GM23338 (cell line): ENCODE data around the gene CELF4. TPM values are rescaled to one million over a fixed set of nuclear protein-coding genes. Genes with fewer than 3 reads are reported as not detected.

Source experiments
- ATAC-seq: fragments of 200-7000 bp; cut with Tn5 transposase; 3 replicates; pipeline ENCODE4 v1.9.1; 2020
- DNase-seq: peaks from one replicate; pipeline ENCODE4 v3.0.0-alpha.2; 2015; ENCODE audit warnings: low spot score
- H2AFZ ChIP-seq: fragments of 200-600 bp; sonication (generic); 2 replicates; pipeline ENCODE4 v1.8.0; 2016; ENCODE audit warnings: antibody characterized with exemption, mild to moderate bottlenecking, moderate library complexity
- H3F3A ChIP-seq: fragments of 200-600 bp; sonication (generic); replicated peaks from 2 replicates; pipeline ENCODE4 v1.8.0; 2017; ENCODE audit warnings: antibody characterized with exemption, mixed run types, low read depth
- H3K27ac ChIP-seq: fragments of 200-600 bp; sonication (generic); 2 replicates; pipeline ENCODE4 v1.6.1; 2016; ENCODE audit warnings: low read depth
- H3K27me3 ChIP-seq: fragments of 200-600 bp; sonication (generic); 2 replicates; pipeline ENCODE4 v1.8.0; 2016; ENCODE audit warnings: mild to moderate bottlenecking, mixed run types, moderate library complexity; ENCODE audit not compliant: insufficient read depth
- H3K36me3 ChIP-seq: fragments of 200-600 bp; sonication (generic); 2 replicates; pipeline ENCODE4 v1.8.0; 2016; ENCODE audit warnings: mild to moderate bottlenecking; ENCODE audit not compliant: insufficient read depth
- H3K4me1 ChIP-seq: fragments of 200-600 bp; sonication (generic); 2 replicates; pipeline ENCODE4 v1.8.0; 2016; ENCODE audit warnings: mild to moderate bottlenecking, moderate library complexity; ENCODE audit not compliant: insufficient read depth
- H3K4me2 ChIP-seq: fragments of 200-600 bp; sonication (generic); 2 replicates; pipeline ENCODE4 v1.7.1; 2017; ENCODE audit warnings: mixed run types
- H3K4me3 ChIP-seq: fragments of 200-600 bp; sonication (generic); 2 replicates; pipeline ENCODE4 v1.6.1; 2016; ENCODE audit warnings: mixed run types
- H3K79me2 ChIP-seq: fragments of 200-600 bp; sonication (generic); replicated peaks from 2 replicates; pipeline ENCODE4 v1.8.0; 2017; ENCODE audit warnings: mild to moderate bottlenecking; ENCODE audit not compliant: insufficient read depth
- H3K9me2 ChIP-seq: fragments of 200-600 bp; sonication (generic); 2 replicates; pipeline ENCODE4 v1.8.0; 2017; ENCODE audit not compliant: insufficient read depth
- H4K20me1 ChIP-seq: fragments of 200-600 bp; sonication (generic); replicated peaks from 2 replicates; pipeline ENCODE4 v1.8.0; 2017; ENCODE audit warnings: mild to moderate bottlenecking; ENCODE audit not compliant: insufficient read depth
- H3K27ac Mint-ChIP-seq: 2 replicates; pipeline ENCODE4 v1.8.0; 2020; ENCODE audit warnings: inconsistent platforms, mild to moderate bottlenecking, moderate library complexity, mixed read lengths
- H3K27me3 Mint-ChIP-seq: 3 replicates; pipeline ENCODE4 v1.8.0; 2022; ENCODE audit warnings: low read depth, mild to moderate bottlenecking, moderate library complexity, mixed read lengths, inconsistent platforms; ENCODE audit not compliant: insufficient read depth, poor library complexity
- H3K36me3 Mint-ChIP-seq: 3 replicates; pipeline ENCODE4 v1.8.0; 2021; ENCODE audit warnings: low read depth, mild to moderate bottlenecking, inconsistent platforms, moderate library complexity, mixed read lengths
- H3K4me1 Mint-ChIP-seq: 3 replicates; pipeline ENCODE4 v1.8.0; 2020; ENCODE audit warnings: mild to moderate bottlenecking, inconsistent platforms, mixed read lengths
- H3K4me3 Mint-ChIP-seq: 3 replicates; pipeline ENCODE4 v1.8.0; 2021; ENCODE audit warnings: moderate library complexity, mild to moderate bottlenecking, inconsistent platforms, mixed read lengths
- H3K9me3 Mint-ChIP-seq: 3 replicates; pipeline ENCODE4 v1.8.0; 2020; ENCODE audit warnings: moderate library complexity, mild to moderate bottlenecking, inconsistent platforms, mixed read lengths
- ZNF114 ChIP-seq: fragments of 250-450 bp; sonication (Bioruptor Pico); IDR thresholded peaks from 2 replicates; pipeline ENCODE4 v1.5.0; 2020; ENCODE audit warnings: mild to moderate bottlenecking, moderate library complexity
- polyA plus RNA-seq: library from polyadenylated mRNA; unstranded; fragments of >200 nt; fragmentation: Nextera tagmentation; extraction: Ambion mirVana; gene quantifications from 2 replicates; pipeline ENCODE4 v1.2.1, GENCODE V29; 2016
- total RNA-seq: library from RNA; depleted of rRNA; stranded (reverse); fragments of >200 nt; shearing (Covaris generic); gene quantifications from 2 replicates; pipeline ENCODE4 v1.2.3, GENCODE V29; 2014
- TF ChIP-seq, protein P1 (sequence below): fragments of 250-450 bp; sonication (Bioruptor Pico); IDR thresholded peaks from 2 replicates; pipeline ENCODE4 v1.5.0; 2020; ENCODE audit warnings: mild to moderate bottlenecking, moderate library complexity
- TF ChIP-seq, protein P2 (sequence below), 2 experiments: fragments of 200-600 bp in 1 of 2; sonication (generic) in 1 of 2; conservative IDR thresholded peaks; 2 replicates each; pipeline versions ENCODE4 v1.5.1 to v1.6.1; 2016 to 2017; ENCODE audit warnings: antibody characterized with exemption in 2 of 2, low read depth in 2 of 2, mild to moderate bottlenecking in 2 of 2, moderate library complexity in 1 of 2

The CELF4 gene
- total and polyA plus RNA-seq, 2 experiments from 2014 or later, result 2.6 to 6.7 TPM

DNA sequence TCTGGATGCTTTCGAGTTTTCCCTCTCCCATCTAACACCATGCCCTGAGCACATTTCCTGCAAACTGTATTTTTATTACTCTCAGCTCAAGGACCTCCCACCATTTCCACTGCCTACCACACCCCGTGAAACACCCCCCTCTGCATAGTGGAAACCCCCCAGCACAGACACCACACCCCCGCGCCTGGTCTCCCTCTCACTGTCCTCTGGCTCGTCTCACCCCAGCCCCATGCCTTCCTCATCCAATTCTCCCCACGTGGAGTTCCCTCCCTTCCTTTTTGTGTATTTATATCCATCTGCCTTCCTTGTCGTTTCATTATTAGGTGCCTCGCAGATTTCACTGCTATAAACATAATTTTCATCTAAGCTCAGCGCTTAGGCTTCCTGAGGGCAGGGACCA lies 307.5 kb downstream of the CELF4 start:
- Histone ChIP-seq H2AFZ (no peak overlapping the region), H3K4me3 (no peak overlapping the region), H3K4me2 (no peak overlapping the region), H3F3A (peaks cover 4% of the 10 kb centered on the region; the same call in 1 of the 2 replicates), H4K20me1 (no peaks in the 10 kb centered on the region), H3K79me2 (no peaks in the 10 kb centered on the region), H3K4me1 (peaks cover under 1% of the 10 kb centered on the region; the same call in 1 of the 2 replicates), H3K27me3 (peaks cover 24% of the 10 kb centered on the region), H3K27ac (no peak overlapping the region), H3K9me2 (no peaks in the 10 kb centered on the region), H3K36me3 (no peaks in the 10 kb centered on the region)
- Mint-ChIP-seq H3K9me3 (no peaks in the 10 kb centered on the region), H3K27me3 (peaks cover 27% of the 10 kb centered on the region), H3K4me3 (no peak overlapping the region), H3K36me3 (no peaks in the 10 kb centered on the region), H3K4me1 (peaks cover 5% of the 10 kb centered on the region), H3K27ac (no peak overlapping the region)
- no peak for ATAC-seq
- TF ChIP-seq, protein P1, sequence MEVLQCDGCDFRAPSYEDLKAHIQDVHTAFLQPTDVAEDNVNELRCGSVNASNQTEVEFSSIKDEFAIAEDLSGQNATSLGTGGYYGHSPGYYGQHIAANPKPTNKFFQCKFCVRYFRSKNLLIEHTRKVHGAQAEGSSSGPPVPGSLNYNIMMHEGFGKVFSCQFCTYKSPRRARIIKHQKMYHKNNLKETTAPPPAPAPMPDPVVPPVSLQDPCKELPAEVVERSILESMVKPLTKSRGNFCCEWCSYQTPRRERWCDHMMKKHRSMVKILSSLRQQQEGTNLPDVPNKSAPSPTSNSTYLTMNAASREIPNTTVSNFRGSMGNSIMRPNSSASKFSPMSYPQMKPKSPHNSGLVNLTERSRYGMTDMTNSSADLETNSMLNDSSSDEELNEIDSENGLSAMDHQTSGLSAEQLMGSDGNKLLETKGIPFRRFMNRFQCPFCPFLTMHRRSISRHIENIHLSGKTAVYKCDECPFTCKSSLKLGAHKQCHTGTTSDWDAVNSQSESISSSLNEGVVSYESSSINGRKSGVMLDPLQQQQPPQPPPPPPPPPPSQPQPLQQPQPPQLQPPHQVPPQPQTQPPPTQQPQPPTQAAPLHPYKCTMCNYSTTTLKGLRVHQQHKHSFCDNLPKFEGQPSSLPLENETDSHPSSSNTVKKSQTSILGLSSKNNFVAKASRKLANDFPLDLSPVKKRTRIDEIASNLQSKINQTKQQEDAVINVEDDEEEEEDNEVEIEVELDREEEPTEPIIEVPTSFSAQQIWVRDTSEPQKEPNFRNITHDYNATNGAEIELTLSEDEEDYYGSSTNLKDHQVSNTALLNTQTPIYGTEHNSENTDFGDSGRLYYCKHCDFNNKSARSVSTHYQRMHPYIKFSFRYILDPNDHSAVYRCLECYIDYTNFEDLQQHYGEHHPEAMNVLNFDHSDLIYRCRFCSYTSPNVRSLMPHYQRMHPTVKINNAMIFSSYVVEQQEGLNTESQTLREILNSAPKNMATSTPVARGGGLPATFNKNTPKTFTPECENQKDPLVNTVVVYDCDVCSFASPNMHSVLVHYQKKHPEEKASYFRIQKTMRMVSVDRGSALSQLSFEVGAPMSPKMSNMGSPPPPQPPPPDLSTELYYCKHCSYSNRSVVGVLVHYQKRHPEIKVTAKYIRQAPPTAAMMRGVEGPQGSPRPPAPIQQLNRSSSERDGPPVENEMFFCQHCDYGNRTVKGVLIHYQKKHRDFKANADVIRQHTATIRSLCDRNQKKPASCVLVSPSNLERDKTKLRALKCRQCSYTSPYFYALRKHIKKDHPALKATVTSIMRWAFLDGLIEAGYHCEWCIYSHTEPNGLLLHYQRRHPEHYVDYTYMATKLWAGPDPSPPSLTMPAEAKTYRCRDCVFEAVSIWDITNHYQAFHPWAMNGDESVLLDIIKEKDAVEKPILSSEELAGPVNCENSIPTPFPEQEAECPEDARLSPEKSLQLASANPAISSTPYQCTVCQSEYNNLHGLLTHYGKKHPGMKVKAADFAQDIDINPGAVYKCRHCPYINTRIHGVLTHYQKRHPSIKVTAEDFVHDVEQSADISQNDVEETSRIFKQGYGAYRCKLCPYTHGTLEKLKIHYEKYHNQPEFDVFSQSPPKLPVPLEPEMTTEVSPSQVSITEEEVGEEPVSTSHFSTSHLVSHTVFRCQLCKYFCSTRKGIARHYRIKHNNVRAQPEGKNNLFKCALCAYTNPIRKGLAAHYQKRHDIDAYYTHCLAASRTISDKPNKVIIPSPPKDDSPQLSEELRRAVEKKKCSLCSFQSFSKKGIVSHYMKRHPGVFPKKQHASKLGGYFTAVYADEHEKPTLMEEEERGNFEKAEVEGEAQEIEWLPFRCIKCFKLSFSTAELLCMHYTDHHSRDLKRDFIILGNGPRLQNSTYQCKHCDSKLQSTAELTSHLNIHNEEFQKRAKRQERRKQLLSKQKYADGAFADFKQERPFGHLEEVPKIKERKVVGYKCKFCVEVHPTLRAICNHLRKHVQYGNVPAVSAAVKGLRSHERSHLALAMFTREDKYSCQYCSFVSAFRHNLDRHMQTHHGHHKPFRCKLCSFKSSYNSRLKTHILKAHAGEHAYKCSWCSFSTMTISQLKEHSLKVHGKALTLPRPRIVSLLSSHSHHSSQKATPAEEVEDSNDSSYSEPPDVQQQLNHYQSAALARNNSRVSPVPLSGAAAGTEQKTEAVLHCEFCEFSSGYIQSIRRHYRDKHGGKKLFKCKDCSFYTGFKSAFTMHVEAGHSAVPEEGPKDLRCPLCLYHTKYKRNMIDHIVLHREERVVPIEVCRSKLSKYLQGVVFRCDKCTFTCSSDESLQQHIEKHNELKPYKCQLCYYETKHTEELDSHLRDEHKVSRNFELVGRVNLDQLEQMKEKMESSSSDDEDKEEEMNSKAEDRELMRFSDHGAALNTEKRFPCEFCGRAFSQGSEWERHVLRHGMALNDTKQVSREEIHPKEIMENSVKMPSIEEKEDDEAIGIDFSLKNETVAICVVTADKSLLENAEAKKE (CRISPR knock-in tag), result no peak
- TF ChIP-seq ZNF114, result no peak
- no peak for DNase-seq

DNA sequence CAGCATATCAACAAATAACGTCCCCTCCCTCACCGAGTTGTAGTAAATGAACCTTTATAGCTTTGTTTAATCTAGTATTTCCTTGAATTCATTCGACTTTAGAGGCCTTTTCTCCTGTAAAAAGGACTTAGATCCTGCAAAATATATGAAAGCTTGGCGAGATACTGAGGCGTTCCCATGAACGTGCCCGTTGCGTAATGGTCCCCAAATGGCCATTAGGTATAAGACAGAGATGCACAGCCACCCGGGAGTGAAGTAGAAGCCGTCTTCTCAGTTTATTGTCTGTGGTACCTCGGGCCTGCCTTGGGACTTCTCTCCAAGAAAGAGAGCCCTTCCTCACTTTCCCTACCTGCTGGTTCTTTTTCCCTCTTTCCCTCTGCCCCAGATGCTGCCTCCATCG lies 310.6 kb downstream of the CELF4 start:
- Histone ChIP-seq H3K27me3 (peaks cover 45% of the 10 kb centered on the region), H3K36me3 (no peaks in the 10 kb centered on the region), H2AFZ (no peak overlapping the region; the same call in 1 of the 2 replicates), H3K79me2 (no peaks in the 10 kb centered on the region), H3K9me2 (no peaks in the 10 kb centered on the region), H3K4me1 (peaks cover 4% of the 10 kb centered on the region; the same call in 1 of the 2 replicates), H3K4me2 (peak overlapping the region; percentile 87), H3K27ac (no peak overlapping the region), H4K20me1 (no peaks in the 10 kb centered on the region), H3F3A (peaks cover 4% of the 10 kb centered on the region; the same call in 1 of the 2 replicates), H3K4me3 (peak overlapping the region; percentile 74)
- Mint-ChIP-seq H3K27ac (no peak overlapping the region), H3K4me1 (peaks cover 16% of the 10 kb centered on the region), H3K36me3 (no peaks in the 10 kb centered on the region), H3K9me3 (no peaks in the 10 kb centered on the region), H3K27me3 (peaks cover 37% of the 10 kb centered on the region), H3K4me3 (peak overlapping the region; percentile 80)
- no peak for DNase-seq
- no peak for ATAC-seq
- TF ChIP-seq, protein P2, sequence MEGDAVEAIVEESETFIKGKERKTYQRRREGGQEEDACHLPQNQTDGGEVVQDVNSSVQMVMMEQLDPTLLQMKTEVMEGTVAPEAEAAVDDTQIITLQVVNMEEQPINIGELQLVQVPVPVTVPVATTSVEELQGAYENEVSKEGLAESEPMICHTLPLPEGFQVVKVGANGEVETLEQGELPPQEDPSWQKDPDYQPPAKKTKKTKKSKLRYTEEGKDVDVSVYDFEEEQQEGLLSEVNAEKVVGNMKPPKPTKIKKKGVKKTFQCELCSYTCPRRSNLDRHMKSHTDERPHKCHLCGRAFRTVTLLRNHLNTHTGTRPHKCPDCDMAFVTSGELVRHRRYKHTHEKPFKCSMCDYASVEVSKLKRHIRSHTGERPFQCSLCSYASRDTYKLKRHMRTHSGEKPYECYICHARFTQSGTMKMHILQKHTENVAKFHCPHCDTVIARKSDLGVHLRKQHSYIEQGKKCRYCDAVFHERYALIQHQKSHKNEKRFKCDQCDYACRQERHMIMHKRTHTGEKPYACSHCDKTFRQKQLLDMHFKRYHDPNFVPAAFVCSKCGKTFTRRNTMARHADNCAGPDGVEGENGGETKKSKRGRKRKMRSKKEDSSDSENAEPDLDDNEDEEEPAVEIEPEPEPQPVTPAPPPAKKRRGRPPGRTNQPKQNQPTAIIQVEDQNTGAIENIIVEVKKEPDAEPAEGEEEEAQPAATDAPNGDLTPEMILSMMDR (conservative IDR thresholded peaks at IDR 0.05; ENCODE audit: low read depth in 2 of 2), result no peak
